Gastrocnemius medialis (tissue), 4 donors: Measurements from ENCODE around the gene TMEM42.

ENCODE experiments used
- CTCF ChIP-seq, 5 experiments: fragments of 450-650 bp in 3 of 5; fragments of 200-600 bp in 2 of 5; sonication (generic) in 2 of 5; IDR thresholded peaks in 4 of 5; conservative IDR thresholded peaks in 1 of 5; 1 replicate in 4 of 5; 2 replicates in 1 of 5; pipeline ENCODE4 v1.5.1; 2016 to 2019; ENCODE audit warnings: antibody characterized with exemption in 5 of 5, mild to moderate bottlenecking in 3 of 5, moderate library complexity in 3 of 5
- POLR2A ChIP-seq, 2 donors: fragments of 450-650 bp; IDR thresholded peaks; one replicate each; pipeline ENCODE4 v1.6.1; 2017; ENCODE audit warnings: antibody characterized with exemption in 2 of 2, mild to moderate bottlenecking in 2 of 2, moderate library complexity in 2 of 2

DNA sequence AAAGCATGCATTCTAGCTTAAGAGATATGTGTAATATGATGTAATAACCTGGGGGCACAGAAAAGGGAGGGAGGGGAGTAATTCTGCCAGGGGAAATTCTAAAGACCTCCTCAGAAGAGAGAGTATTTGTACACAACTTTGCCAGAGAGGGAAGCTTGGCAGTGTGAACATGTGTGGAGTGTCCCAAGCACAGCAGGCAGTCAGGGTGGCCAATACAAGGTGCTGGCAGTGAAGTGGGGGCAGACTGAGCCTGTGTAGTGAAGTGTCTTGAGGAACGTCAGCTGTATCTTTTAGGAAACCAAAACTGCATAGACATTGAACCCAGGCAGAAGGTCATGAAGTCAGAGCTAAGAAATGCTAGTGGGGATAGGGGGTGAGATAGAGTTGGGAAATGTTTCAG is 29.7 kb upstream of the TMEM42 start:
- TF ChIP-seq CTCF (IDR thresholded peaks at IDR 0.05 in 4 of 5, conservative IDR thresholded peaks at IDR 0.05 in 1 of 5) (no peak), POLR2A (IDR thresholded peaks at IDR 0.05) (no peak)
